SU-DHL-6 (cell line): Measurements from ENCODE around the gene AKAP6.

ENCODE experiments used
- CTCF ChIP-seq: fragments of 200-600 bp; sonication (generic); IDR thresholded peaks from one replicate; pipeline ENCODE4 v1.5.1; 2017; ENCODE audit warnings: antibody characterized with exemption, mild to moderate bottlenecking, low read length, moderate library complexity; ENCODE audit not compliant: insufficient read depth, poor library complexity, severe bottlenecking
- EZH2phosphoT487 ChIP-seq: fragments of 200-600 bp; sonication (generic), shearing (Covaris generic); conservative IDR thresholded peaks from 2 replicates; pipeline ENCODE4 v1.6.1; 2018; ENCODE audit warnings: mild to moderate bottlenecking, antibody characterized with exemption, low read length, moderate library complexity, mixed read lengths

GRCh38 chr14:32666308-32666707, 337.2 kb downstream of the AKAP6 start:
- TF ChIP-seq CTCF (no peak), EZH2phosphoT487 (no peak)
